Lower leg skin (tissue), 3 donors: ENCODE measurements around the gene CTRB1.

Source experiments
- CTCF ChIP-seq, 3 donors: fragments of 450-650 bp; IDR thresholded peaks; one replicate each; pipeline ENCODE4 v1.5.1; 2016; ENCODE audit warnings: antibody characterized with exemption in 3 of 3, mild to moderate bottlenecking in 3 of 3, moderate library complexity in 2 of 3
- POLR2A ChIP-seq, 2 donors: fragments of 450-650 bp; IDR thresholded peaks; one replicate each; pipeline ENCODE4 v1.6.1; 2016 to 2017; ENCODE audit warnings: antibody characterized with exemption in 2 of 2, mild to moderate bottlenecking in 1 of 2, moderate library complexity in 1 of 2

GRCh38 chr16:75207831-75208230 lies 11.0 kb upstream of the CTRB1 start:
- TF ChIP-seq POLR2A (IDR thresholded peaks at IDR 0.05) (no peak), CTCF (IDR thresholded peaks at IDR 0.05) (no peak)
